Measurements from ENCODE around the gene KLF2. TPM values are rescaled to one million over a fixed set of nuclear protein-coding genes. Genes with fewer than 3 reads are reported as not detected.

Gene KLF2
- total RNA-seq, 4 donors from 2014 or later, result 27.0 to 41.1 (median 36.9) TPM

- Histone ChIP-seq H3K36me3 (peaks cover 23% of the 10 kb centered on the region), H3K27ac (peak overlapping the region; percentile 89), H3K4me1 (peaks cover 46% of the 10 kb centered on the region), H3K4me3 (peak overlapping the region; percentile 74), H3K27me3 (no peaks in the 10 kb centered on the region), H3K9me3 (no peaks in the 10 kb centered on the region)
- 22% methylated on average over 47 of the region's 82 CpGs for WGBS
- DNase-seq (ENCODE audit: low spot score in 2 of 2), result peak; percentile 83 to 85
- TF ChIP-seq POLR2A (IDR thresholded peaks at IDR 0.05), result no peak
- TF ChIP-seq CTCF (IDR thresholded peaks at IDR 0.05), result no peak
- TF ChIP-seq POLR2AphosphoS5 (IDR thresholded peaks at IDR 0.05), result peak in 1 of 3 donors; percentile 77
- no peak for TF ChIP-seq EP300 (IDR thresholded peaks at IDR 0.05)
Measured at GRCh38 chr19:16325641-16326400, 1.2 kb downstream of the KLF2 start.

GRCh38 chr19:16326401-16327168, 2.0 kb downstream of the KLF2 start:
- peak in 1 of 2 donors; percentile 73 for DNase-seq (ENCODE audit: low spot score in 2 of 2)
- Histone ChIP-seq H3K36me3 (peaks cover 23% of the 10 kb centered on the region), H3K27me3 (no peaks in the 10 kb centered on the region), H3K4me1 (peaks cover 49% of the 10 kb centered on the region), H3K27ac (peak overlapping the region; percentile 89), H3K4me3 (peak overlapping the region; percentile 74), H3K9me3 (no peaks in the 10 kb centered on the region)
- 69% methylated on average over 15 of the region's 58 CpGs for WGBS
- TF ChIP-seq CTCF (IDR thresholded peaks at IDR 0.05) (no peak), EP300 (IDR thresholded peaks at IDR 0.05) (no peak), POLR2A (IDR thresholded peaks at IDR 0.05) (no peak), POLR2AphosphoS5 (IDR thresholded peaks at IDR 0.05) (peak in 1 of 3 donors; percentile 56)

- 57% methylated on average over 14 of the region's 14 CpGs for WGBS
- peaks cover 23% of the 10 kb centered on the region for H3K36me3 ChIP-seq
- DNase-seq (ENCODE audit: low spot score in 2 of 2), result no peak
- H3K27ac ChIP-seq, result peak overlapping the region; percentile 89
- no peak for TF ChIP-seq CTCF (IDR thresholded peaks at IDR 0.05)
- TF ChIP-seq POLR2AphosphoS5 (IDR thresholded peaks at IDR 0.05), result no peak
- TF ChIP-seq EP300 (IDR thresholded peaks at IDR 0.05), result no peak
- TF ChIP-seq POLR2A (IDR thresholded peaks at IDR 0.05), result no peak
- H3K27me3 ChIP-seq, result no peaks in the 10 kb centered on the region
- no peaks in the 10 kb centered on the region for H3K9me3 ChIP-seq
- H3K4me3 ChIP-seq, result peak overlapping the region; percentile 74
- peaks cover 49% of the 10 kb centered on the region for H3K4me1 ChIP-seq
Measured at GRCh38 chr19:16327169-16327475, 2.5 kb downstream of the KLF2 start.

- no peaks in the 10 kb centered on the region for H3K27me3 ChIP-seq
- no peak for DNase-seq (ENCODE audit: low spot score in 2 of 2)
- TF ChIP-seq CTCF (IDR thresholded peaks at IDR 0.05), result no peak
- TF ChIP-seq EP300 (IDR thresholded peaks at IDR 0.05), result no peak
- peak overlapping the region; percentile 74 for H3K4me3 ChIP-seq
- H3K36me3 ChIP-seq, result peaks cover 23% of the 10 kb centered on the region
- H3K27ac ChIP-seq, result peak overlapping the region; percentile 89
- 46% methylated on average over 6 of the region's 6 CpGs for WGBS
- no peaks in the 10 kb centered on the region for H3K9me3 ChIP-seq
- H3K4me1 ChIP-seq, result peaks cover 49% of the 10 kb centered on the region
Measured at GRCh38 chr19:16327501-16327900, 2.9 kb downstream of the KLF2 start.
